ENCODE data around the gene CYRIA. TPM values are rescaled to one million over a fixed set of nuclear protein-coding genes. Genes with fewer than 3 reads are reported as not detected.
A peak's percentile ranks its signal among the peaks of the same experiment; 100 is the strongest.

CYRIA gene
- total and polyA plus RNA-seq, 10 of the 15 experiments (the other 5 are each of a cell fraction or from before 2014, with no cell fraction given), result 3.0 to 13.1 (median 8.5) TPM

DNA sequence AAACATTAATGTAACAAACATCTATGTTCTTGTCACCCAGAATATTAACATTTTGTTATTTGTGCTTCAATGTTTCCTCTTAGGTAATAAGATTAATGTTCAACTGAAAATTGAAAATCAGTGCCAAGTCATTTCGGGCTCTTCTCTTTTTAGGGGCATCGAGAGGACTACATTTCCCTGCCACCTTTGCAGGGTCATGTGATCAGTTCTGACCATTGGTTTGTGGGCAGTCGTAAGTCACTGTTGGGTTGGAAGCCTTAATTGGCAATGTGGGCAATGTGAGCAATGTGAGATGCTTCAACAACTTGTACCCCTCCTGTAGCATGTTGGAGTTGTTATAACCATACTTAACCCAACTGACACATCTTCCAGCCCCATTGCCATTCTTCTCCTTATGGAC lies 10.1 kb upstream of the CYRIA start:
- in situ Hi-C loops (cut with MboI), result no loop called here

GRCh38 chr2:16674154-16674553 lies 8.5 kb upstream of the CYRIA start:
- H3K4me1 ChIP-seq (ENCODE audit: control insufficient read depth, insufficient read depth, low read length), result no peaks in the 10 kb centered on the region
- no peak overlapping the region for H3K27ac ChIP-seq (ENCODE audit: control insufficient read depth, insufficient read depth)
- 30% methylated on average over 1 of the region's 1 CpG for WGBS (ENCODE audit: insufficient coverage, insufficient replicate concordance, low lambda C conversion rate, missing lambda C conversion rate)
- no peak overlapping the region for H3K4me2 ChIP-seq (ENCODE audit: control insufficient read depth, insufficient read depth)
- no peak overlapping the region for H3K9ac ChIP-seq (ENCODE audit: control insufficient read depth, insufficient read depth, low read length)
- no peaks in the 10 kb centered on the region for H3K79me2 ChIP-seq (ENCODE audit: control insufficient read depth, insufficient read depth, low read length)
- H4K20me1 ChIP-seq (ENCODE audit: control insufficient read depth, insufficient read depth), result no peaks in the 10 kb centered on the region
- intact Hi-C loops (cut with micrococcal nuclease; ENCODE audit: unreplicated experiment), result loop anchor here (2.0 kb wide), 1 partner anchor 15 kb away; no protein-coding TSS in a partner anchor
- ATAC-seq (no peak), FAIRE-seq (no peak), DNase-seq (ENCODE audit: low read depth, low spot score) (no peak)
- H2AFZ ChIP-seq (ENCODE audit: control insufficient read depth, low read depth, low read length), result no peak overlapping the region
- no peaks in the 10 kb centered on the region; a peak in 2 of 4 replicates for H3K27me3 ChIP-seq (replicated peaks in 1 of 2; ENCODE audit: control insufficient read depth in 2 of 2, insufficient read depth in 2 of 2, low read length in 1 of 2)
- in situ Hi-C loops (cut with MboI), result no loop called here
- ChIA-PET SMC1A (ENCODE audit: uncharacterized antibody, unreplicated experiment) (interaction anchor here (0.9 to 16.4 kb wide), 3 partner anchors 14 to 906 kb away, joined by 3 to 262 read pairs (median 3); no protein-coding TSS in a partner anchor), CTCF (interaction anchor here (1.5 kb wide), 1 partner anchor 24 kb away, joined by 4 read pairs; no protein-coding TSS in a partner anchor), RAD21 (ENCODE audit: unreplicated experiment) (no interaction called here), POLR2A (no interaction called here)
- no peak overlapping the region for H3K4me3 ChIP-seq
- H3K9me3 ChIP-seq (replicated peaks; ENCODE audit: control insufficient read depth, insufficient read depth, low read length), result no peaks in the 10 kb centered on the region; the same call in 2 of the 3 replicates
- no peaks in the 10 kb centered on the region for H3K36me3 ChIP-seq (ENCODE audit: control insufficient read depth in 2 of 2, insufficient read depth in 2 of 2, low read length in 1 of 2)
- BruUV-seq (replicated peaks), result no TSS peak
- TF ChIP-seq HDAC6 (IDR thresholded peaks at IDR 0.05; ENCODE audit: unreplicated experiment) (no peak), ETV6 (conservative IDR thresholded peaks at IDR 0.05 in 1 of 2, IDR thresholded peaks at IDR 0.05 in 1 of 2; ENCODE audit: borderline replicate concordance in 1 of 2, low read depth in 1 of 2) (no peak), PRDM15 (CRISPR knock-in tag; IDR thresholded peaks at IDR 0.05) (no peak), CREB1 (IDR thresholded peaks at IDR 0.05; ENCODE audit: low read depth) (no peak), FOXM1 (IDR thresholded peaks at IDR 0.05; ENCODE audit: low read depth, low read length) (no peak), REST (IDR thresholded peaks at IDR 0.05; ENCODE audit: low read depth, low read length) (no peak), CBX5 (IDR thresholded peaks at IDR 0.05; ENCODE audit: low read depth) (no peak)

More for the DNA sequence above, 10.1 kb upstream of the CYRIA start:
- Histone ChIP-seq H3K36me3 (ENCODE audit: control insufficient read depth in 2 of 2, insufficient read depth in 2 of 2, low read length in 1 of 2) (no peaks in the 10 kb centered on the region), H3K9me3 (replicated peaks; ENCODE audit: control insufficient read depth, insufficient read depth, low read length) (no peaks in the 10 kb centered on the region; the same call in 2 of the 3 replicates), H3K9ac (ENCODE audit: control insufficient read depth, insufficient read depth, low read length) (no peak overlapping the region), H3K4me3 (no peak overlapping the region), H3K4me2 (ENCODE audit: control insufficient read depth, insufficient read depth) (no peak overlapping the region), H3K4me1 (ENCODE audit: control insufficient read depth, insufficient read depth, low read length) (no peaks in the 10 kb centered on the region), H4K20me1 (ENCODE audit: control insufficient read depth, insufficient read depth) (no peaks in the 10 kb centered on the region), H2AFZ (ENCODE audit: control insufficient read depth, low read depth, low read length) (no peak overlapping the region), H3K27ac (ENCODE audit: control insufficient read depth, insufficient read depth) (no peak overlapping the region), H3K79me2 (ENCODE audit: control insufficient read depth, insufficient read depth, low read length) (no peaks in the 10 kb centered on the region), H3K27me3 (replicated peaks in 1 of 2; ENCODE audit: control insufficient read depth in 2 of 2, insufficient read depth in 2 of 2, low read length in 1 of 2) (no peaks in the 10 kb centered on the region; a peak in 1 of 4 replicates)
- FAIRE-seq (no peak), ATAC-seq (peak; percentile 59; the same call in 2 of the 3 replicates), DNase-seq (ENCODE audit: low read depth, low spot score) (no peak)
- 22% methylated on average over 3 of the region's 3 CpGs for WGBS (ENCODE audit: insufficient coverage, insufficient replicate concordance, low lambda C conversion rate, missing lambda C conversion rate)
- intact Hi-C loops (cut with micrococcal nuclease; ENCODE audit: unreplicated experiment), result loop anchor here (2.0 kb wide), 1 partner anchor 13 kb away; no protein-coding TSS in a partner anchor
- ChIA-PET POLR2A (no interaction called here), SMC1A (ENCODE audit: uncharacterized antibody, unreplicated experiment) (no interaction called here), RAD21 (ENCODE audit: unreplicated experiment) (no interaction called here), CTCF (no interaction called here)
- TF ChIP-seq SIX5 (IDR thresholded peaks at IDR 0.05; ENCODE audit: low read depth, low read length, severe bottlenecking), result peak; percentile 36
- no peak for TF ChIP-seq IKZF1 (conservative IDR thresholded peaks at IDR 0.05)
- BruUV-seq (replicated peaks), result no TSS peak
